ENCODE results near the gene OR6S1.
"Not testable (repeated sequence)": the region's sequence is repeated elsewhere in the genome, so short reads cannot be mapped to it uniquely, and the experiment has no call there.

OR6S1 gene

DNA sequence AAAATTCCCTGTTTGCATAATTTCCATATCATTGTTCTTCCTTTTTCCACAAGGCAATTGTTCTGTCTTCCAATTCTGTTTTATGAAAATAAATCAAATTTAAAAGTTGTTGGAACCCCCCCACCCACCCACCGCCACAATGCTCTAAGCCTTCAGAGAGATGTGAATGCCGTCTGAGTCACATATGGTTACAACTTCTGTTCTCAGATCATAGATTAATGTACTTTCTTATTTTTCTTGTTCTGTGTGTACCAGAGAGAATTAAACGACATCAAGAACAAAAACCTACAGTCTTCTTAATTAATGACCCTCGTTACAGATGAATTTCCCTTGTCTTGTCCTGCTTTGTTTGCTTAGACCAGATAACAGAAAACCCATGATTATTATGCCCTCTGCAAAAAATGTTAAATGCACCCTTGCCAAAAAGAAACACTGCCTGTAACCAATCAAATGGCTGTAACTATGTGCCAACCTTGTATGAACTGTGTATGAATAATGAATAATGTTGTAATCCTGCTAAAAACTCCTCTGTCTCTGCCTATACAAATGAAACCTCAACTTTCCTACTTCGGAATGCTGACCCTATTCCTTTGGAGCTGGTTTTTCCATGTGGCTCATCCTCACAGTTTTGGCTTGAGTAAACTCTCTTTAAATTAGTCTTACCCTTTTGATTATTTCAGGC is 14.0 kb downstream of the OR6S1 start:
- Histone ChIP-seq H3K9me3 (ENCODE audit: control insufficient read depth in 1 of 2, low read length in 2 of 2) (no peaks in the 10 kb centered on the region), H3K27me3 (ENCODE audit: low read depth, low read length) (peaks cover 8% of the 10 kb centered on the region), H3K27ac (ENCODE audit: low read length) (no peak overlapping the region), H3K4me3 (ENCODE audit: low read depth in 1 of 2, low read length in 2 of 2) (no peak overlapping the region), H3K4me1 (ENCODE audit: control insufficient read depth in 1 of 2, insufficient read depth in 2 of 2, low read length in 2 of 2) (peaks cover 0 to 40% of the 10 kb centered on the region in 2 donors), H3K36me3 (ENCODE audit: control insufficient read depth in 1 of 2, insufficient read depth in 2 of 2, low read length in 2 of 2) (no peaks in the 10 kb centered on the region)

DNA sequence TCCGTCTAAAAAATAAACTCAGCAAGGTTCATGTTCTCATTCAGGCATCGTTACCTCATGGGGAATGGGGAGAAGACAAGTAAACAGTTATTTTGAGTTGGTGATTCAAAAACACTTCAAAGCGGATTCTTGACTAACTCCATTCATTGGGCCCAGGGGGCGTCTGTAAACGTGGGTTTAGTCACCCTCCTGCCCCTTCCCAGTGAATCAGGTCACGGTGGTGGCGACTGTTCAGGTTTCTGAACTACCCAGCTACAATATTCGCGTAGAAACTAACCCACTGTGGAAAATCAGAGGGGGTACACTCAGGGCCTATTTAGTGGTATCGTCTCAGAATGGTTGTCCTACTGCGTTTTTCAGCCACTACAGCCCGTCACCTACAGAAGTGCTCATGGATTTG is 15.2 kb downstream of the OR6S1 start:
- peaks cover 3% of the 10 kb centered on the region for H3K27me3 ChIP-seq (ENCODE audit: low read depth, low read length)
- no peak overlapping the region for H3K27ac ChIP-seq (ENCODE audit: low read length)
- no peaks in the 10 kb centered on the region for H3K9me3 ChIP-seq (ENCODE audit: control insufficient read depth in 1 of 2, low read length in 2 of 2)
- peak overlapping the region in 1 of 2 donors; percentile 23 for H3K4me3 ChIP-seq (ENCODE audit: low read depth in 1 of 2, low read length in 2 of 2)
- H3K36me3 ChIP-seq (ENCODE audit: control insufficient read depth in 1 of 2, insufficient read depth in 2 of 2, low read length in 2 of 2), result no peaks in the 10 kb centered on the region
- peaks cover 0 to 30% of the 10 kb centered on the region in 2 donors for H3K4me1 ChIP-seq (ENCODE audit: control insufficient read depth in 1 of 2, insufficient read depth in 2 of 2, low read length in 2 of 2)

DNA sequence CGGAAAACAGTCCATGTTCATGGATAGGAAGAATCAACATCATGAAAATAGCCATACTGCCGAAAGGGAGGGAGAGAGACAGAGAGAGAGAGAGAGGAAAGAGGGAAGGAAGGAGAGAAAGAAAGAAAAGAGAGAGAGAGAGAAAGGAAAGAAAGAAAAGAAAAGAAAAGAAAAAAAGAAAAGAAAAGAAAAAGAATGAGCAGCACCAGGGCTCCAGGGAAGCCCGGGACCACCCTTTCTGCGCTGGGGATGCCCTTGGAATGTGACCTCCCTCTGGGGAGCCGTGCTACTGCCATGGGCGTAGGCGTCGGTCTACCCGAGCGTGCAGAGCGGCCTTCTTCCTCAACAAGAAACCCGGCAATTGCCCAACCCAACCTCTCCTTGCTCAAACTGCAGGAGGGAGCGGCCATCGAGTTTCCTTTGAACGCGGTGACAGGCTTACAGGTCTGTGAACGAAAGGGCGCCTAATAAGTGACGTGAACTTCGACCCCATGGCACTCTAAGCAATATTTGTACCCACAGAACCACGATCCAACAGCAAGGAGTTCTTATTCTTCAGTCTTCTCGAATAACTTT is 16.9 kb downstream of the OR6S1 start:
- Histone ChIP-seq H3K27me3 (ENCODE audit: low read depth, low read length) (peaks cover 3% of the 10 kb centered on the region), H3K27ac (ENCODE audit: low read length) (peak overlapping the region; percentile 9), H3K4me1 (ENCODE audit: control insufficient read depth in 1 of 2, insufficient read depth in 2 of 2, low read length in 2 of 2) (peaks cover 0 to 20% of the 10 kb centered on the region in 2 donors), H3K9me3 (ENCODE audit: control insufficient read depth in 1 of 2, low read length in 2 of 2) (no peaks in the 10 kb centered on the region), H3K4me3 (ENCODE audit: low read depth in 1 of 2, low read length in 2 of 2) (peak overlapping the region; percentile 39 to 49), H3K36me3 (ENCODE audit: control insufficient read depth in 1 of 2, insufficient read depth in 2 of 2, low read length in 2 of 2) (no peaks in the 10 kb centered on the region)

DNA sequence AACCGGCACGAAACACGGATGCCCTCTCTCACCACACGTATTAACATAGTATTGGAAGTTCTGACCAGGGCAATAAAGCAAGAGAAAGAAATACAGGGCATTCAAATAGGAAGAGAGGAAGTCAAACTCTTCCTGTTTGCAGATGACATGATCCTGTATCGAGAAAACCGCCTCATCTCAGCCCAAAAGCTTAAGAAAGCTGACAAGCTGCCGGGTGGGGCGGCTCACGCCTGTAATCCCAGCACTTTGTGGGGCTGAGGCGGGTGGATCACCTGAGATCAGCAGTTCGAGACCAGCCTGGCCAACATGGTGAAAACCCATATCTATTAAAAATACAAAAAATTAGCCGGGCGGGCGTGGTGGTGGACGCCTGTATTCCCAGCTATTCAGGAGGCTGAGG is 17.7 kb downstream of the OR6S1 start:
- Histone ChIP-seq H3K4me1 (ENCODE audit: control insufficient read depth in 1 of 2, insufficient read depth in 2 of 2, low read length in 2 of 2) (peaks cover 0 to 20% of the 10 kb centered on the region in 2 donors), H3K4me3 (ENCODE audit: low read depth in 1 of 2, low read length in 2 of 2) (no peak overlapping the region), H3K36me3 (ENCODE audit: control insufficient read depth in 1 of 2, insufficient read depth in 2 of 2, low read length in 2 of 2) (no peaks in the 10 kb centered on the region), H3K27ac (ENCODE audit: low read length) (no peak overlapping the region), H3K9me3 (ENCODE audit: control insufficient read depth in 1 of 2, low read length in 2 of 2) (no peaks in the 10 kb centered on the region), H3K27me3 (ENCODE audit: low read depth, low read length) (peaks cover 3% of the 10 kb centered on the region)

DNA sequence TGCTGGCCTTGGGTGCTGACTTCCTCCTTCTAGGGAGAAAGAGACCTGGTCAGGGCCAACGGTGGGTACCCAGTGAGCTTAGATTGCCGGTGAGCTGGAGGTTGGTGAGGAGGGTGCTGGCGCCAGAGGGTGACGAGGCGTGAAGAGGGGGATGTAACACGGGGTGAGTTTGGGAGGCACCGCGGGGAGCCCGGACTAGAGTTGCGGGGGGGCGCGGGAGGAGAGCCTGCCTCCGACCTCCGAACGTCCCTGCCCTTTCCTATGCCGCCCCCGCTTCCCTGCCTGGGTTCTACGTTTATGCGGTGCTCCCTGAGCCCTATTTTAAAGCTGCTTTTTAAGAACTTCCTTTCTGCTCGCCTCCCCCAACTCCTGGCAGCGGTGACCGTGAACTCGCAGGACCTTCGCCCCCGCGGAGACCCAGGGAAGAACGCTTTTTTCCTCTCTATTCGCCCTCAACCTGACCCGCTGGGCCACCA is 18.6 kb downstream of the OR6S1 start:
- Histone ChIP-seq H3K27ac (ENCODE audit: low read length) (no peak overlapping the region), H3K4me1 (ENCODE audit: control insufficient read depth in 1 of 2, insufficient read depth in 2 of 2, low read length in 2 of 2) (peaks cover 0 to 20% of the 10 kb centered on the region in 2 donors), H3K27me3 (ENCODE audit: low read depth, low read length) (peaks cover 3% of the 10 kb centered on the region), H3K4me3 (ENCODE audit: low read depth in 1 of 2, low read length in 2 of 2) (no peak overlapping the region), H3K36me3 (ENCODE audit: control insufficient read depth in 1 of 2, insufficient read depth in 2 of 2, low read length in 2 of 2) (no peaks in the 10 kb centered on the region), H3K9me3 (ENCODE audit: control insufficient read depth in 1 of 2, low read length in 2 of 2) (no peaks in the 10 kb centered on the region)

DNA sequence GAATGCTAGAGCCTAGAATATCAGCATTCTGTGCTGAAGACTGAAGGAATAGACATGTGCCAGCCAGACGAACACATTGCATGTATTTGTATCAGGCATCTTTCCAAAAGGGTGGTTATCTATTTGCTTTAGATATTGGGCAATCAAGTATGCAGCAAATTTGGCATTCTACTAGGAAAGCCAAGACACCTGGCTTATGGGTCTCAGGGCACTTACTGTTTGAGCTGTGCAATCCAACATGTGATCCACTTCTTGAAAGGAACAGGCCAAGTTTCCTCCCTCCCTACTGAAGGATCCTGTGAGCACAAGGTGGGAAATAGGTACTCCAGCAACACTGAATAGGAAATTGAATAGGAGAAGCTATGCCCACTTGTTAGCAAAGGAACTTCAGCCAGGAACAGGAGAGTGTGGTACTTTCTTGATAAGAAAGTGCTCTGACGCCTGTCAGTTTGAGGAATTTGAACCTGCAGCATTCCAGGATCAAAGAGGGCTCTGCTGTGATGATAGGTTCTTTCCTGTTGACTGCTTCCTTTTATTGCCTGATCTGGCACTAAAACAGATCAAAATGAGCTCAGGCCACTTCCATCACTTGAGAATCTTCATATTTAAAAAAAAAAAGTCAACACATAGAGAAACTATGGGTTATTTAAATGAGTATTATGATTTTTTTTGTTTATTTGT is 20.6 kb downstream of the OR6S1 start:
- Histone ChIP-seq H3K27ac (ENCODE audit: low read length) (no peak overlapping the region), H3K4me1 (ENCODE audit: control insufficient read depth in 1 of 2, insufficient read depth in 2 of 2, low read length in 2 of 2) (peaks cover 0 to 14% of the 10 kb centered on the region in 2 donors), H3K27me3 (ENCODE audit: low read depth, low read length) (no peaks in the 10 kb centered on the region), H3K4me3 (ENCODE audit: low read depth in 1 of 2, low read length in 2 of 2) (no peak overlapping the region), H3K9me3 (ENCODE audit: control insufficient read depth in 1 of 2, low read length in 2 of 2) (no peaks in the 10 kb centered on the region), H3K36me3 (ENCODE audit: control insufficient read depth in 1 of 2, insufficient read depth in 2 of 2, low read length in 2 of 2) (no peaks in the 10 kb centered on the region)

DNA sequence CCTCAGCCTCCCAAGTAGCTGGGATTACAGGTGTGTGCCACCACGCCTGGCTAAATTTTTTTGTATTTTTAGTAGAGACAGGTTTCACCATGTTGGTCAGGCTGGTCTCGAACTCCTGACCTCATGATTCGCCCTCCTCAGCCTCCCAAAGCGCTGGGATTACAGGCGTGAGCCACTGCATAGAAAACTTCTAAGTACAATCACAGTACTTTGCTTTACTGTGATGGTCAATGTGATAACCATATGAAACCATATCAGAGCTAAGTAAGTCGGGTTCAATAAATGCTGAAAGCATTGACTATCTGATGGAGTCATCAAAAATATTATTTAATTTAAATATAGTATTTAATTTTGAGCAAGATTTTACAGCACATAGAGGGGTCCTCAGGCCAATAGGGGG is 21.8 kb downstream of the OR6S1 start:
- not testable (repeated sequence) for H3K9me3 ChIP-seq (ENCODE audit: control insufficient read depth in 1 of 2, low read length in 2 of 2); H3K36me3 ChIP-seq (ENCODE audit: control insufficient read depth in 1 of 2, insufficient read depth in 2 of 2, low read length in 2 of 2); H3K4me3 ChIP-seq (ENCODE audit: low read depth in 1 of 2, low read length in 2 of 2); H3K27me3 ChIP-seq (ENCODE audit: low read depth, low read length); H3K4me1 ChIP-seq (ENCODE audit: control insufficient read depth in 1 of 2, insufficient read depth in 2 of 2, low read length in 2 of 2); H3K27ac ChIP-seq (ENCODE audit: low read length)

DNA sequence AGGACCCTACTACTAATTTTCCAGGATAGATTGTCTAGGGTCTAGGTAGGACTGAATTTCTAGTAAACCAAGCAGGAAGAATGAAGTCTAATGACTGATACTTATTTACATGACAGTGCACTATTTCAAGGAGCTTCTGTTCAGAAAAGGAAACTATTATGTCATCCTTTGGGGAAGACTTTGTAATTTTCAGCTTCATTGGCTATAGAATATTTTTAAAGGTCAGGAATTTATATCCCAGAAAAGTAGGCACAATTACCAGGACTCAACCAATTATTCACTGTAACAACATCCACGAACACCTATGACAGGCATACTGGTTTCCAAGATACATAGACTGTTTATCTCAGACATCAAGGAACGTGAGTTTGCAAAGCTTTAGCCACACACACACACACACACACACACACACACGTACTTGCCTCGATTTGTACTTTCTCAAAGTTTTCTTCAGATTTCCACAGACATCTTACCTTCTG is 23.2 kb downstream of the OR6S1 start:
- Histone ChIP-seq H3K27me3 (ENCODE audit: low read depth, low read length) (no peaks in the 10 kb centered on the region), H3K4me3 (ENCODE audit: low read depth in 1 of 2, low read length in 2 of 2) (no peak overlapping the region), H3K36me3 (ENCODE audit: control insufficient read depth in 1 of 2, insufficient read depth in 2 of 2, low read length in 2 of 2) (no peaks in the 10 kb centered on the region), H3K4me1 (ENCODE audit: control insufficient read depth in 1 of 2, insufficient read depth in 2 of 2, low read length in 2 of 2) (peaks cover 0 to 9% of the 10 kb centered on the region in 2 donors), H3K27ac (ENCODE audit: low read length) (no peak overlapping the region), H3K9me3 (ENCODE audit: control insufficient read depth in 1 of 2, low read length in 2 of 2) (no peaks in the 10 kb centered on the region)

DNA sequence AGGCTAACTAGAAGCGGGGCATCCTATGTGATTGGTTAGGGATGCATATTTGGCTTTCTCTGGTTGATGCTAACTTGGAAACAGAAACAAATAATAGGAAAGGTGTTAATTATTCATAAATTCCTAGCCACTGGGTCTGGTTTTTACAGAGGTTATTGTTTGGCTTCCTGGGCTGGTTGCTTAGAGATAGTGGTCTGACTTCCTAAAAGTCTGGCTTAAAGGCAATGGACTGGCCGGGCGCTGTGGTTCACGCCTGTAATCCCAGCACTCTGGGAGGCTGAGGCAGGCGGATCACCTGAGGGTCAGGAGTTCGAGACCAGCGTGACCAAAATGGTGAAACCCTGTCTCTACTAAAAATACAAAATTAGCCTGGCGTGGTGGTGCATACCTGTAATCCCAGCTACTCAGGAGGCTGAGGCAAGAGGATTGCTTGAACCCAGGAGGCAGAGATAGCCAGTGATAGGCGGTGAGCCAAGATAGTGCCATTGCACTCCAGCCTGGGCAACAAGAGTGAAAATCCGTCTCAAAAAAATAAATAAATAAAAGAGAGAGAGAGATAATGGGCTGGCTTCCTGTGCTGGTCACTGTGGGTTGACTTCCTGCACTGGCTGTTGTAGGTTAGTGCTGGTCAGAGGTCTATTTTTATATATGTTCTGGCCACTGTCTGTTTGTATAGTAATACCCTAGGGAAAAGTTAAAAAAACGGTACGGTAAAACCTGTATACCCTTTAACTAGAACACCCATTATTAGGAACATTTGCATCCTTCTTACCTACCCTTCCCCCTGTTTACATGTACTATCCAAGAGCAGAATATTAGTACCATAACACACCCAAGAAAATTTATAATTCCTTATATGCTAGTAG is 24.1 kb downstream of the OR6S1 start:
- Histone ChIP-seq H3K36me3 (ENCODE audit: control insufficient read depth in 1 of 2, insufficient read depth in 2 of 2, low read length in 2 of 2) (no peaks in the 10 kb centered on the region), H3K9me3 (ENCODE audit: control insufficient read depth in 1 of 2, low read length in 2 of 2) (no peaks in the 10 kb centered on the region), H3K27ac (ENCODE audit: low read length) (no peak overlapping the region), H3K27me3 (ENCODE audit: low read depth, low read length) (no peaks in the 10 kb centered on the region), H3K4me1 (ENCODE audit: control insufficient read depth in 1 of 2, insufficient read depth in 2 of 2, low read length in 2 of 2) (peaks cover 0 to 3% of the 10 kb centered on the region in 2 donors), H3K4me3 (ENCODE audit: low read depth in 1 of 2, low read length in 2 of 2) (no peak overlapping the region)

DNA sequence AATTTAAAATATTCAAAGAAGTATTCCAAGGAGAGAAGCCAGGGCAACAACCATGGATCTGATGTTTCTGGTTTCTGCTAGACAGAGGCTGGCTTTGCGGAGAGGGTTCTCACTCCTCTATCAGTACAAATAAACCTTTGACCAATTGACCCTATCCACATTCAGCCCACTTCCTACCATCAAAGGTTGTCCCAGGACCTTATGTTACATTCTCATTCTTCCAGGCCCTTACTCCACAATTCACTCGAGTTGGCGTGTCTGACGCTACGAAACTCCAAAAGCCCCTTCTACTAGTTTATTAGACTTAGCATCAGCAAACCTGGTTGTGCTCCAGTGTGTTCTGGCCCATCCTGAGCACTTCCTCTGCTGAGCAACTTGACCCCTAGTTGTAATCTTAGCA is 25.5 kb downstream of the OR6S1 start:
- Histone ChIP-seq H3K4me3 (ENCODE audit: low read depth in 1 of 2, low read length in 2 of 2) (no peak overlapping the region), H3K9me3 (ENCODE audit: control insufficient read depth in 1 of 2, low read length in 2 of 2) (no peaks in the 10 kb centered on the region), H3K4me1 (ENCODE audit: control insufficient read depth in 1 of 2, insufficient read depth in 2 of 2, low read length in 2 of 2) (peaks cover 0 to 3% of the 10 kb centered on the region in 2 donors), H3K27me3 (ENCODE audit: low read depth, low read length) (no peaks in the 10 kb centered on the region), H3K36me3 (ENCODE audit: control insufficient read depth in 1 of 2, insufficient read depth in 2 of 2, low read length in 2 of 2) (no peaks in the 10 kb centered on the region), H3K27ac (ENCODE audit: low read length) (no peak overlapping the region)

Data from muscle layer of duodenum (tissue), 2 donors.